ENCODE data around the gene CPLX1. TPM values are rescaled to one million over a fixed set of nuclear protein-coding genes. Genes with fewer than 3 reads are reported as not detected.
"Not testable (repeated sequence)": the region's sequence is repeated elsewhere in the genome, so short reads cannot be mapped to it uniquely, and the experiment has no call there.

CPLX1 gene
- total RNA-seq, 1 donor from 2014 or later = not detected

GRCh38 chr4:779555-779954 is 46.4 kb downstream of the CPLX1 start:
- peaks cover 23% of the 10 kb centered on the region for H3K36me3 Mint-ChIP-seq (ENCODE audit: low read depth)
- TF ChIP-seq, protein P1, sequence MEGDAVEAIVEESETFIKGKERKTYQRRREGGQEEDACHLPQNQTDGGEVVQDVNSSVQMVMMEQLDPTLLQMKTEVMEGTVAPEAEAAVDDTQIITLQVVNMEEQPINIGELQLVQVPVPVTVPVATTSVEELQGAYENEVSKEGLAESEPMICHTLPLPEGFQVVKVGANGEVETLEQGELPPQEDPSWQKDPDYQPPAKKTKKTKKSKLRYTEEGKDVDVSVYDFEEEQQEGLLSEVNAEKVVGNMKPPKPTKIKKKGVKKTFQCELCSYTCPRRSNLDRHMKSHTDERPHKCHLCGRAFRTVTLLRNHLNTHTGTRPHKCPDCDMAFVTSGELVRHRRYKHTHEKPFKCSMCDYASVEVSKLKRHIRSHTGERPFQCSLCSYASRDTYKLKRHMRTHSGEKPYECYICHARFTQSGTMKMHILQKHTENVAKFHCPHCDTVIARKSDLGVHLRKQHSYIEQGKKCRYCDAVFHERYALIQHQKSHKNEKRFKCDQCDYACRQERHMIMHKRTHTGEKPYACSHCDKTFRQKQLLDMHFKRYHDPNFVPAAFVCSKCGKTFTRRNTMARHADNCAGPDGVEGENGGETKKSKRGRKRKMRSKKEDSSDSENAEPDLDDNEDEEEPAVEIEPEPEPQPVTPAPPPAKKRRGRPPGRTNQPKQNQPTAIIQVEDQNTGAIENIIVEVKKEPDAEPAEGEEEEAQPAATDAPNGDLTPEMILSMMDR (IDR thresholded peaks at IDR 0.05) = no peak
- peaks cover 48% of the 10 kb centered on the region for H3K4me1 Mint-ChIP-seq (ENCODE audit: low read depth)
- peak; percentile 36 for DNase-seq (ENCODE audit: low spot score)
- peak overlapping the region; percentile 84 for H3K4me3 Mint-ChIP-seq (ENCODE audit: unreplicated experiment)
- H3K27ac Mint-ChIP-seq (ENCODE audit: unreplicated experiment) = peak overlapping the region; percentile 97
- H3K9me3 Mint-ChIP-seq (ENCODE audit: low read depth) = no peaks in the 10 kb centered on the region
- H3K27me3 Mint-ChIP-seq (ENCODE audit: low read depth) = no peaks in the 10 kb centered on the region

GRCh38 chr4:777520-778262 is 48.2 kb downstream of the CPLX1 start:
- DNase-seq (ENCODE audit: low spot score) = peak; percentile 5
- H3K36me3 Mint-ChIP-seq (ENCODE audit: low read depth) = peaks cover 23% of the 10 kb centered on the region
- peaks cover 60% of the 10 kb centered on the region for H3K4me1 Mint-ChIP-seq (ENCODE audit: low read depth)
- TF ChIP-seq, protein P1 (IDR thresholded peaks at IDR 0.05) = no peak
- no peaks in the 10 kb centered on the region for H3K9me3 Mint-ChIP-seq (ENCODE audit: low read depth)
- H3K4me3 Mint-ChIP-seq (ENCODE audit: unreplicated experiment) = no peak overlapping the region
- H3K27me3 Mint-ChIP-seq (ENCODE audit: low read depth) = no peaks in the 10 kb centered on the region
- H3K27ac Mint-ChIP-seq (ENCODE audit: unreplicated experiment) = no peak overlapping the region

GRCh38 chr4:776743-777441 is 49.0 kb downstream of the CPLX1 start:
- no peak overlapping the region for H3K27ac Mint-ChIP-seq (ENCODE audit: unreplicated experiment)

DNA sequence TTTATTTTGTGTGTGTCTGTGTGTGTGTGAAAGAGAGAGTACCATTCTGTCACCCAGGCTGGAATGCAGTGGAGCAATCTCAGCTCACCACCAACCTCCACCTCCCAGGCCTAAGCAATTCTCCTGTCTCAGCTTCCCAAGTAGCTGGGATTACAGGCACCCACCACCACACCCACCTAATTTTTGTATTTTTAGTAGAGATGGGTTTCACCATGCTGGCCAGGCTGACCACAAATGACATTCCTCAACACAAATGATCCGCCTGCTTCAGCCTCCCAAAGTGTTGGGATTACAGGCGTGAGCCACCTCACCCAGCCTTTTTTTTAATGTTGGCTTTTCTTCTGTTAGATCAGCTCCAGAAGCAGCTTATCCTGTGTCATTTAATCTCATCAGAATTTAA is 50.4 kb downstream of the CPLX1 start:
- DNase-seq (ENCODE audit: low spot score); H3K4me3 Mint-ChIP-seq (ENCODE audit: unreplicated experiment); H3K9me3 Mint-ChIP-seq (ENCODE audit: low read depth); H3K27me3 Mint-ChIP-seq (ENCODE audit: low read depth): not testable (repeated sequence)
- H3K4me1 Mint-ChIP-seq (ENCODE audit: low read depth) = peaks cover 62% of the 10 kb centered on the region
- peak overlapping the region; percentile 36 for H3K27ac Mint-ChIP-seq (ENCODE audit: unreplicated experiment)
- peaks cover 23% of the 10 kb centered on the region for H3K36me3 Mint-ChIP-seq (ENCODE audit: low read depth)

More at GRCh38 chr4:776743-777441, 49.0 kb downstream of the CPLX1 start:
- Mint-ChIP-seq H3K36me3 (ENCODE audit: low read depth) (peaks cover 23% of the 10 kb centered on the region), H3K4me3 (ENCODE audit: unreplicated experiment) (no peak overlapping the region), H3K27me3 (ENCODE audit: low read depth) (no peaks in the 10 kb centered on the region), H3K4me1 (ENCODE audit: low read depth) (peaks cover 61% of the 10 kb centered on the region), H3K9me3 (ENCODE audit: low read depth) (no peaks in the 10 kb centered on the region)
- TF ChIP-seq, protein P1 (IDR thresholded peaks at IDR 0.05) = no peak
- DNase-seq (ENCODE audit: low spot score) = peak; percentile 52

GRCh38 chr4:774419-775092 is 51.4 kb downstream of the CPLX1 start:
- not testable (repeated sequence) for H3K27ac Mint-ChIP-seq (ENCODE audit: unreplicated experiment); H3K27me3 Mint-ChIP-seq (ENCODE audit: low read depth); H3K4me3 Mint-ChIP-seq (ENCODE audit: unreplicated experiment); H3K9me3 Mint-ChIP-seq (ENCODE audit: low read depth)
- DNase-seq (ENCODE audit: low spot score) = peak; percentile 49
- Mint-ChIP-seq H3K36me3 (ENCODE audit: low read depth) (peaks cover 25% of the 10 kb centered on the region), H3K4me1 (ENCODE audit: low read depth) (peaks cover 58% of the 10 kb centered on the region)

DNA sequence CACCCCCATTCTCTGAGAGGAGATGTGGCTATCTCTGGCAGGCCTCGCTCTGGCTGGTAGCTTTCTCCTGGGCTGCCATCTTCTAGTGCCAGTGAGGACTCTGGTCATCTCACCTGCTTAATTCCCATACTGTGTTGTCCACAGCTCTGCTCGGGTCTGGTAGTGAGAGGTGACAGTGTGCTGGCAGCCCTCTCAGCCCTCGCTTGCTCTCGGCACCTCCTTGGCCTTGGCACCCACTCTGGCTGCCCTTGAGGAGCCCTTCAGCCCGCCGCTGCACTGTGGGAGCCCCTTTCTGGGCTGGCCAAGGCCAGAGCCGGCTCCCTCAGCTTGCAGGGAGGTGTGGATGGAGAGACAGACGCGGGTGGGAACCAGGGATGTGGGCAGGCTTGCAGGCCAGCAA is 52.7 kb downstream of the CPLX1 start:
- H3K27ac Mint-ChIP-seq (ENCODE audit: unreplicated experiment) = peak overlapping the region; percentile 8
- peaks cover 54% of the 10 kb centered on the region for H3K4me1 Mint-ChIP-seq (ENCODE audit: low read depth)
- no peak overlapping the region for H3K4me3 Mint-ChIP-seq (ENCODE audit: unreplicated experiment)
- no peaks in the 10 kb centered on the region for H3K9me3 Mint-ChIP-seq (ENCODE audit: low read depth)
- DNase-seq (ENCODE audit: low spot score) = peak; percentile 48
- H3K27me3 Mint-ChIP-seq (ENCODE audit: low read depth) = no peaks in the 10 kb centered on the region
- H3K36me3 Mint-ChIP-seq (ENCODE audit: low read depth) = peaks cover 25% of the 10 kb centered on the region
- TF ChIP-seq, protein P1 (IDR thresholded peaks at IDR 0.05) = no peak

Measured in chondrocyte (in vitro differentiated cells).